NCI-H446 (cell line): ENCODE results near the gene ARHGAP4.

Source experiments
- DNase-seq, 2 experiments: peaks; one replicate each; lab custom pipeline; 2025; lab: John Stamatoyannopoulos, UW

The ARHGAP4 gene

GRCh38 chrX:153867671-153868070, 58.4 kb downstream of the ARHGAP4 start:
- no peak for DNase-seq

GRCh38 chrX:153867139-153867538, 58.9 kb downstream of the ARHGAP4 start:
- DNase-seq: no peak

DNA sequence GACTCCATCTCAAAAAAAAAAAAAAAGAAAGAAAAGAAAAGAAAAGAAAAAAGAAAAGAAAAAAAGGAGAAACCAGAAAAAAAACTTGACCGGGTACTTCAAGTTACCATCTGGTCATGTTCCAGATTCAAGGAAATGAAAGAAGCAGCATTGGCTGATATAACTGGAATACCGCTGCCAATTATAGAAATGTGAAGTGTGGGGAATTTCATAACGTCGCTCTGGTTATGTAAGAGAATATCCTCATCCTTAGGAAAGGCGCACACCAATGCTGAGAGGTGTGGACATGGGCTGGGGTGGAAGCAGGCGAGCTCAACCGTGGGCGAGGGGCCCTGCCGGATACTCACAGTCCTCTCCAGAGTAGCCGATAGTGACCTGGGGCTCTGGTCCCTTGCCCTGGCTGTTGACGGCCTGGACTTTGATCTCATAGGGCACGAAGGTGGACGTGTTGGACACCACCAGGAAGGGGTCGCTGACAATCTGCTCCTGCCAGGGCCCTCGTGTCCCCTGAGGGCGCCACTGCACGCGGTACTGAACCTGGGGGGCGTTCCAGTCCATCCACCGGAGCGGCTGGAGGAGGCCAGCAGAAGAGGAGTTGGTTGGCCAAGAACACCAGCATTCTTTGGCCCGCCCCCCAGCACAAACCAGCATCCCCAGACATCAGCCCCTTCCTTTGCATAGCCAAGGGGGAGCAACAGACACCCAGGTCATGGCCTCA, 59.6 kb downstream of the ARHGAP4 start:
- DNase-seq: no peak

DNA sequence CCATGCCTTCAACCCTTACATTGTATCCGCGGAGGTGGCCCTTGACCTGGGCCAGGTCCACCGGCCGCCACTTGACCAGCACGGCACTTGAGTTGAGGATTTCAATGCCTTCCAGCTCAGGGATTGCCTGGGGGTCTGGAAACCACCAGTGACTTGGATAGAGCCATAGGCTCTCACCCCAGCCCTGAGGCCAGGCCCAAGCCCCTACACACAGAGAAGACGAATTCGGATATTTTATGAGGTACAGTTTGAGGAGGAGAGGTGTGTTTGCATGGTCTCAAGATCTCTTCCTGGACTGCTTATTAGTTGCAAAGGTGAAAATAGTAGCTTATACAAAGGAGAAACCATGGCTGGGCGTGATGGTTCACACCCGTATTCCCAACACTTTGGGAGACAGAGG, 60.4 kb downstream of the ARHGAP4 start:
- DNase-seq: no peak

- no peak for DNase-seq
Observed at GRCh38 chrX:153865321-153865580, 60.8 kb downstream of the ARHGAP4 start.

GRCh38 chrX:153864561-153865320, 61.3 kb downstream of the ARHGAP4 start:
- no peak for DNase-seq

DNA sequence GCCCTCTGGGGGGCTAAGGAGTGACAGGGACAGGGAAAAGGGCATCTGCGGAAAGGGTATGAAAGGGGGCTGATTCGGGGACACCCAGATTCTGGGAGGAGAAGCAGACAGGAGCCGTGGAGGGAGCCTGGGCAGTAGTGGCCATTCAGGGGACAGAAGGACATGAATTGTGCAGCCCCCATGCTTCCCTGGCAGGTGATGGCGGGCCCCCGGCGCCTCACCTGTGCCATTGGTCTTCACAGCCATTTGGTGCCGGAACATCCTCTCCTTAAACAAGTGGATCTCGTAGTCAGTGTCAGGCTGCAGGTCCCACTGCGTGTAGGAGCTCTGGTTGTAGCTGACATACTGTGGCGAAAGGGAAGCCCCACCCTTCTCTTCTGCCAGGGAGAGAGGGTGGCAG, 62.0 kb downstream of the ARHGAP4 start:
- no peak for DNase-seq

- DNase-seq: no peak
Observed at GRCh38 chrX:153863251-153863991, 62.6 kb downstream of the ARHGAP4 start.

GRCh38 chrX:153862369-153863250, 63.5 kb downstream of the ARHGAP4 start:
- DNase-seq: no peak

DNA sequence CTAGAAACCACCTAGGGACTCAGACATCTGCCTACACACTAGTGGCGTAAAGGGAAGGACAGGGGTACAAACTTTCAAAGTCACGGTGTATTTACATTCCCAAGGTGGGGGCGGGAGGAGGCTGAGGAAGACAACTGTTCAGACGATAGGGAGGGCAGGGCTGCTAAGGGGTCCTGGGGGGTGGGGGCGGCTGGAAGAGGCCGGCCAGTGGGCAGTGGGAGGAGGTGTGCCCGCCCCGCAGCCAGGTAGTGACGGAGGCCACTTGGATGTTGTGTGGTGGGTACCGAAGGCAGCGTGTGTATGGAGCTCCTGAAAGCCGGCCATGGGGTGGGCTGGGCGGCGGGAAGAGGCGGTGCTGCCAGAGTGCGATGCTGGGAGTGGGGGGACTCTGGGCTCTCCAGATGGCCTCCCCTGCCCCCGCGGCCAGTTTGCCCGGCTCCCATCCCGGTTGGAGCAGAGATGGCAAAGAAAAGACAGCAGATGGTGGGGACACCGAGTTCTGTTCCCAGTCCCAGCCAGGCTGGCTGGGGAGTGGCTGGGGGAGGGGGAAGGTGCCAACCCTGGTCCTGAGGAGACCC, 64.2 kb downstream of the ARHGAP4 start:
- peak in 1 of 2 experiments; percentile 50 for DNase-seq

GRCh38 chrX:153861151-153861550, 64.9 kb downstream of the ARHGAP4 start:
- DNase-seq: no peak
